DND-41 (cell line): ENCODE data around the gene CRB3.

Experiments
- CTCF ChIP-seq: IDR thresholded peaks from 2 replicates; pipeline ENCODE4 v1.5.1; 2012; ENCODE audit warnings: borderline replicate concordance, low read length, moderate library complexity, mild to moderate bottlenecking; ENCODE audit not compliant: poor library complexity, severe bottlenecking; ENCODE audit errors: extremely low read depth
- EZH2 ChIP-seq: IDR thresholded peaks from 3 replicates; pipeline ENCODE4 v1.6.1; 2012; ENCODE audit warnings: borderline replicate concordance, low read depth, mild to moderate bottlenecking, moderate library complexity, low read length, inconsistent platforms; ENCODE audit not compliant: severe bottlenecking

- no peak for TF ChIP-seq CTCF
- TF ChIP-seq EZH2, result no peak
These were observed 38.9 kb upstream of the CRB3 start for GRCh38 chr19:6424939-6425731.
